Limb (tissue), 2 donors: ENCODE results near the gene S100A4.
"Not testable (repeated sequence)": the region's sequence is repeated elsewhere in the genome, so short reads cannot be mapped to it uniquely, and the experiment has no call there.

Experiments
- DNase-seq, 2 donors: peaks; one replicate each; pipeline ENCODE4 v3.0.0-alpha.2; 2016; ENCODE audit errors: extremely low spot score in 2 of 2

S100A4 gene

GRCh38 chr1:153567621-153568366 is 22.2 kb upstream of the S100A4 start:
- no peak for DNase-seq

GRCh38 chr1:153566414-153567371 is 21.1 kb upstream of the S100A4 start:
- DNase-seq: peak; percentile 82 to 85

GRCh38 chr1:153565529-153566374 is 20.1 kb upstream of the S100A4 start, which contains the start of gene S100A2:
Gene S100A2, minus strand, starts transcription at chr1:153565844. Its CDS starts 1,967 bp downstream, at chr1:153563877.
- DNase-seq: no peak

GRCh38 chr1:153563991-153564390 is 18.4 kb upstream of the S100A4 start:
- no peak for DNase-seq

- DNase-seq: no peak
Observed at GRCh38 chr1:153563483-153563901, 17.9 kb upstream of the S100A4 start.

- DNase-seq: not testable (repeated sequence)
Observed at GRCh38 chr1:153562021-153562420, 16.4 kb upstream of the S100A4 start.

- DNase-seq: no peak
Observed at GRCh38 chr1:153561466-153561985, 15.9 kb upstream of the S100A4 start.

- DNase-seq: no peak
Observed at GRCh38 chr1:153560771-153561465, 15.3 kb upstream of the S100A4 start.

- DNase-seq: no peak
Observed at GRCh38 chr1:153560241-153560640, 14.6 kb upstream of the S100A4 start.

GRCh38 chr1:153557877-153558276 is 12.3 kb upstream of the S100A4 start:
- DNase-seq: no peak

- DNase-seq: no peak
Observed at GRCh38 chr1:153556348-153556747, 10.7 kb upstream of the S100A4 start.

- no peak for DNase-seq
Observed at GRCh38 chr1:153553830-153554541, 8.4 kb upstream of the S100A4 start.

GRCh38 chr1:153553096-153553495 is 7.5 kb upstream of the S100A4 start:
- DNase-seq: no peak

GRCh38 chr1:153552335-153552734 is 6.7 kb upstream of the S100A4 start:
- no peak for DNase-seq

- no peak for DNase-seq
Observed at GRCh38 chr1:153550827-153551500, 5.4 kb upstream of the S100A4 start.

GRCh38 chr1:153550398-153550758 is 4.8 kb upstream of the S100A4 start:
- no peak for DNase-seq

- DNase-seq: no peak
Observed at GRCh38 chr1:153549741-153550397, 4.3 kb upstream of the S100A4 start.

- no peak for DNase-seq
Observed at GRCh38 chr1:153548722-153549688, 3.4 kb upstream of the S100A4 start, which contains the start of gene S100A3. Gene S100A3, minus strand, starts transcription at chr1:153549258. Its CDS starts 773 bp downstream, at chr1:153548485.
